RWPE2 (cell line): ENCODE results near the gene FOXD4L1.
"Not testable (repeated sequence)": the region's sequence is repeated elsewhere in the genome, so short reads cannot be mapped to it uniquely, and the experiment has no call there.

Experiments used
- ATAC-seq: fragments of 200-7000 bp; cut with Tn5 transposase; 3 replicates; pipeline ENCODE4 v1.9.1; 2021; ENCODE audit warnings: low read depth
- DNase-seq: peaks from one replicate; pipeline ENCODE4 v3.0.0-alpha.2; 2020; ENCODE audit warnings: low spot score
- H3K27ac ChIP-seq: fragments of 450-650 bp; 2 replicates; pipeline ENCODE4 v1.5.1; 2017; ENCODE audit warnings: mild to moderate bottlenecking; ENCODE audit not compliant: poor library complexity, severe bottlenecking
- H3K27me3 ChIP-seq: fragments of 250-450 bp; sonication (Bioruptor Pico); 2 replicates; pipeline ENCODE4 v1.5.1; 2021; ENCODE audit warnings: mild to moderate bottlenecking, moderate library complexity; ENCODE audit not compliant: insufficient read depth, poor library complexity, severe bottlenecking
- H3K36me3 ChIP-seq: fragments of 250-450 bp; sonication (Bioruptor Pico); 2 replicates; pipeline ENCODE4 v1.5.1; 2020; ENCODE audit warnings: low read depth, mild to moderate bottlenecking, moderate library complexity
- H3K4me1 ChIP-seq: fragments of 250-450 bp; sonication (Bioruptor Pico); 2 replicates; pipeline ENCODE4 v1.5.1; 2021; ENCODE audit warnings: mild to moderate bottlenecking, moderate library complexity; ENCODE audit not compliant: insufficient read depth, poor library complexity, severe bottlenecking
- H3K4me3 ChIP-seq: fragments of 250-450 bp; sonication (Bioruptor Pico); 2 replicates; pipeline ENCODE4 v1.5.1; 2021; ENCODE audit warnings: mild to moderate bottlenecking, moderate library complexity; ENCODE audit not compliant: severe bottlenecking
- H3K9me3 ChIP-seq: fragments of 250-450 bp; sonication (Bioruptor Pico); 2 replicates; pipeline ENCODE4 v1.5.1; 2021; ENCODE audit warnings: mild to moderate bottlenecking, moderate library complexity; ENCODE audit not compliant: severe bottlenecking

The FOXD4L1 gene

DNA sequence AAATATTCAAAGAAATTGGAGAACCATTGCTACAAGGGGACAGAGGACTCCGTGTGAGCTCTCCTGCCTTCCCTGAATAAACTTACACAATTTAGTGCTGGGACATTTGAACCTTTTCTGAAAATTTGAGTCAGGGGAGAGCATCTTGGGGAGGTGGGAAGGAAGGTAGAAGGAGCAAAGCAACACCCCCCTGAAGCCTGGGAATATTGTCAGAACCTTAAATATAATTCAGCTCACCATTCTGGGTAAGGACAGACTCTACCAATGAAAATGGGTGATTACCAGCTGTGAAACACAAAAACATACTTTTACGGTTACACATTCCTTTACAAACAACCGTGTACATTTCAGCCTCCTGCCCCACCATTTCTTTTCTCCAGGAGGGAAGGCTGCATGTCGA is at the start of gene FOXD4L1:
FOXD4L1 (plus strand) TSS at position 301 of the 400 bp plus-strand sequence. CDS start 592 bp downstream, outside the sequence.
- not testable (repeated sequence) for DNase-seq, H3K9me3 ChIP-seq, H3K4me1 ChIP-seq, ATAC-seq, H3K4me3 ChIP-seq, H3K27ac ChIP-seq, H3K36me3 ChIP-seq
- H3K27me3 ChIP-seq, result peaks cover 24% of the 10 kb centered on the region

DNA sequence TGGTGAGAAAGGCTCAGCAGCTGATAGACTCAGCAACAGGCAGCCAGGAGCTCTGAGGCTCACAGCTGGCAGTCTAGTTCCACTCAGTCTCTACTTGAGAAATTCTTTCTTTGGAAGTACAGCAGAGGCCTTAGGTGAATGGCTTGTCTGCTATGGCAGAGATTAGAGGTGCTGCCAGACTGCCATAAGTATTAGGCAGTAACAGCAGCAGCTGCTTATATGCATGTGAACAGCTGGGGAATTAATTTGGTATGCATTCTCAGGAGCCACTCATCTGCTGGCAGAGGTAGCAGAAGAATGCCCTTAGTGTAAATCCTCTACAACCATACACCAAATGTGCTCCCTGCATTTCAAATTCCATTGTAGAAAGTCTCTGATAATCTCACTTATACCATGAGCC is 32.7 kb upstream of the FOXD4L1 start:
- not testable (repeated sequence) for H3K36me3 ChIP-seq, DNase-seq, H3K9me3 ChIP-seq, H3K27ac ChIP-seq, H3K4me3 ChIP-seq, ATAC-seq, H3K27me3 ChIP-seq, H3K4me1 ChIP-seq

DNA sequence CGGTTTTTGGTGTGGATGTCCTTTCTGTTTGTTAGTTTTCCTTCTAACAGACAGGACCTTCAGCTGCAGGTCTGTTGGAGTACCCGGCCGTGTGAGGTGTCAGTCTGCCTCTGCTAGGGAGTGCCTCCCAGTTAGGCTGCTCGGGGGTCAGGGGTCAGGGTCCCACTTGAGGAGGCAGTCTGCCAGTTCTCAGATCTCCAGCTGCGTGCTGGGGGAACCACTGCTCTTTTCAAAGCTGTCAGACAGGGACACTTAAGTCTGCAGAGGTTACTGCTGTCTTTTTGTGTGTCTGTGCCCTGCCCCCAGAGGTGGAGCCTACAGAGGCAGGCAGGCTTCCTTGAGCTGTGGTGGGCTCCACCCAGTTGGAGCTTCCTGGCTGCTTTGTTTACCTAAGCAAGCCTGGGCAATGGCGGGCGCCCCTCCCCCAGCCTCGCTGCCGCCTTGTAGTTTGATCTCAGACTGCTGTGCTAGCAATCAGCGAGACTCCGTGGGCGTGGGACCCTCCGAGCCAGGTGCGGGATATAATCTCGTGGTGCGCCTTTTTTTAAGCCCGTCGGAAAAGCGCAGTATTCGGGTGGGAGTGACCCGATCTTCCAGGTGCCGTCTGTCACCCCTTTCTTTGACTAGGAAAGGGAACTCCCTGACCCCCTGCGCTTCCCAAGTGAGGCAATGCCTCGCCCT is 21.6 kb upstream of the FOXD4L1 start:
- ATAC-seq, DNase-seq, H3K9me3 ChIP-seq, H3K4me3 ChIP-seq, H3K27ac ChIP-seq, H3K27me3 ChIP-seq, H3K4me1 ChIP-seq, H3K36me3 ChIP-seq: not testable (repeated sequence)

DNA sequence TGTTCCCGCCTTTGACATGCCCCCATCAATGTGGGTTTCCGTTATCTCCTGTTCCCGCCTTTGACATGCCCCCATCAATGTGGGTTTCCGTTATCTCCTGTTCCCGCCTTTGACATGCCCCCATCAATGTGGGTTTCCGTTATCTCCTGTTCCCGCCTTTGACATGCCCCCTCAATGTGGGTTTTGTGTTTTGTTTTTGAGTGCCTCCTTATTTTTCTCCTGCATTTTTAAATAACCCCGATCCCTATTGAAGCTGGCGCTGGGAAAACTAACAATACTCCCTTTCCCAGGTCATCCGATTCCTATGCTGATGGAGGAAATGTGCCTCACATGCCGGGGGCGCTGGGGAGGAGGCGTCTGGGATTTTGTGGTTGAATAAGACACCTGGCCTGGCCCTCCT is 1.9 kb upstream of the FOXD4L1 start:
- not testable (repeated sequence) for H3K4me3 ChIP-seq, DNase-seq, H3K9me3 ChIP-seq, H3K27ac ChIP-seq, H3K4me1 ChIP-seq, H3K27me3 ChIP-seq, H3K36me3 ChIP-seq, ATAC-seq

DNA sequence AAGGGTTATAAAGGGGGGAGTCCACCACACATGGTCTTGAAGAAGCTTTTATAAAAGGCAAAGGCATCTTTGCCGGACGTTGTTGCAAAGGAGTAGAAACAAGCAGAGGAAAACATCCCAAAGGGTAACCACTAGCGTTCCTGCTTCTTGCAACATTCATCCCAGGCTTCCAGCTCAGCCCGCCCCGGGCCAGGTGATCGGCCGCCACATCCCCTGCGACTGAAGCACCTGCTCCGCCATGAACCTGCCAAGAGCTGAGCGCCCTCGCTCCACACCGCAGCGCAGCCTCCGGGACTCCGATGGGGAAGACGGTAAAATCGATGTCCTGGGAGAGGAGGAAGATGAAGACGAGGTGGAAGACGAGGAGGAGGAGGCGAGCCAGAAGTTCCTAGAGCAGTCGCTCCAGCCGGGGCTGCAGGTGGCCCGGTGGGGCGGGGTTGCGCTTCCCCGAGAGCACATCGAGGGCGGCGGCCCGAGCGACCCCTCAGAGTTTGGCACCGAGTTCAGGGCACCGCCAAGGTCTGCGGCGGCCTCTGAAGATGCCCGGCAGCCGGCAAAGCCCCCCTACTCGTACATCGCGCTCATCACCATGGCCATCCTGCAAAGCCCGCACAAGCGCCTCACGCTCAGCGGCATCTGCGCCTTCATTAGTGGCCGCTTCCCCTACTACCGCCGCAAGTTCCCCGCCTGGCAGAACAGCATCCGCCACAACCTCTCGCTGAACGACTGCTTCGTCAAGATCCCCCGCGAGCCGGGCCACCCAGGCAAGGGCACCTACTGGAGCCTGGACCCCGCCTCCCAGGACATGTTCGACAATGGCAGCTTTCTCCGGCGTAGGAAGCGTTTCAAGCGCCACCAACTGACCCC is 787 bp downstream of the FOXD4L1 start:
- not testable (repeated sequence) for H3K9me3 ChIP-seq, H3K4me1 ChIP-seq, ATAC-seq, H3K4me3 ChIP-seq, DNase-seq, H3K27ac ChIP-seq, H3K36me3 ChIP-seq
- H3K27me3 ChIP-seq, result peaks cover 33% of the 10 kb centered on the region

DNA sequence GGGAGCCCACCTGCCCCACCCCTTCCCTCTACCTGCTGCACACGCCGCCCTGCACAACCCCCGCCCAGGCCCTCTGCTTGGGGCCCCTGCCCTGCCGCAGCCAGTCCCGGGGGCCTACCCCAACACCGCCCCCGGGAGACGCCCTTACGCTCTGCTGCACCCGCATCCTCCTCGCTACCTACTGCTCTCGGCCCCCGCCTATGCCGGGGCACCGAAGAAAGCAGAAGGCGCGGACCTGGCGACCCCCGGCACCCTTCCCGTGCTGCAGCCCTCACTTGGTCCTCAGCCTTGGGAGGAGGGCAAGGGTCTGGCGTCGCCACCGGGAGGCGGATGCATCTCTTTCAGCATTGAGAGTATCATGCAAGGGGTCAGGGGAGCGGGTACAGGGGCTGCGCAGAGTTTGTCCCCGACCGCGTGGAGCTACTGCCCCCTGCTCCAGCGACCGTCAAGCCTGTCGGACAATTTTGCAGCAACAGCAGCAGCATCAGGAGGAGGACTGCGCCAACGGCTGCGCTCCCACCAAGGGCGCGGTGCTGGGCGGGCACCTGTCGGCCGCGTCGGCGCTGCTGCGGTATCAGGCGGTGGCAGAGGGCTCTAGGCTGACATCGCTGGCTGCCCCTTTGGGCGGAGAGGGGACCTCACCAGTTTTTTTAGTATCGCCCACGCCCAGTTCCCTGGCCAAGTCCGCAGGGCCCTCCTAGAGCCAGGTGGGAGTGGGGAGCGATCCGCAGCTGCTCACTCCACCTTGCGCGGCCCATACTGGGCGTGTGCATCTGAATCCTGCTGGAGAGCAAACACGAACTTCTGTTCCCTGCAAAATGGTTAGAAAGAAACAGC is 1.6 kb downstream of the FOXD4L1 start:
- peaks cover 35% of the 10 kb centered on the region for H3K27me3 ChIP-seq
- not testable (repeated sequence) for DNase-seq, H3K9me3 ChIP-seq, H3K27ac ChIP-seq, H3K4me3 ChIP-seq, H3K36me3 ChIP-seq, H3K4me1 ChIP-seq, ATAC-seq

DNA sequence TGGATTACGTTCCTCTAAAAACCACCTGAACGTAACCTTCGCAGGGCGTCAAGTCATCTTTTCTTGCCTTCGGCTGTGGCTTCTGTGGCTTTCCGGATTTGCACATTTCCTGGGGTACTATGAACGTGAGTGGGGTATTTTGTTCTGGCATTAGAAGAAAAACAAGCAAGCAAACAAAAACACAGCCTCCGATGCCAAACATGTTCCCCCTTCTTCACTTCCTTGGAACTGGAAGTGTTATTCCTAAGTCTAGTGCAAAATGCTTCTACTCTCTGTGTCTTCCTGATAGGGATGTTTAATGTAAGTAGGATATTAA is 2.2 kb downstream of the FOXD4L1 start:
- not testable (repeated sequence) for H3K4me1 ChIP-seq, H3K9me3 ChIP-seq, H3K4me3 ChIP-seq, DNase-seq, H3K27ac ChIP-seq, H3K36me3 ChIP-seq, ATAC-seq
- peaks cover 35% of the 10 kb centered on the region for H3K27me3 ChIP-seq

DNA sequence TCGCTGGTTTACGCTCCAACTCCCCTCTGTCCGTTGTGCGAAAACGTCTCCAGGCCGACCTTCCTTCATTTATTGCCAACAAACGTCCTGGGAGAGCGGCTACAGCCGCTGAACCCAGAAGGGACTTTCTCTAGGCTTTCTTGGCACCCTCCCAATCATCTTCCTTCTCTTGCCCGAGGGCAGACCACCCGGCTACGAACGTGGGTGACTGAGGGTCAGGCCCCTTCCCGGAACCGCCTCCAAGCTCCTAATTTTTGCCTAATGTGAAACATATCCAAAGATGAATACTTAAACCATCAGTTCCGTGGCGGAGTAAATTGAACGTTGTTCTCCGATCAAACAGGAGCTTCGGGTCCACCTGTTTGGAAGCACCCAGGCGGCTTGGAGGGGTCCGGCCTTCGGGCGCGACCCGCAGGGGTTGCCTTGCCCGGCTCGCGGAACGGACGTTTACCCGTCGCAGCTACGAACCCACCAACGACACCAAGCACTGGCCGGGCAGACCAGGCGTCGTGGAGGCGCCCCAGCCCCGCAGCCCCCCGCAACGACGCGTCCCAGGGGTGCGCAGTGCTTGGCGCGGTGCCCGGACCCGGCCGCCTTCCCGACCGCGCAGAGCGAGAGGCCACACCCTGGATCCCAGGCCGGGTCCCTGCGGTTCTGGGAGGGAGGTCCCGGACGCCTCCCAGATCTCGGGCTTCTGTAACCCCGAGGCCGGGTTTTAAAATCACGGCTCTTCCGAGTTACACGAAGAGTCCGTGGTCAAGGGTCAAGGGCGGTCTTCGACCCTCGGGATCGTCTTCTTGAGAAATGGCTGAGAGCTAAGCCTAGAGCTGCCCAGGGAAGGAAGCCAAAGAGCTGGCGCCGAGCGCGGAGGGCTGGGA is 4.0 kb downstream of the FOXD4L1 start:
- DNase-seq, H3K4me1 ChIP-seq, H3K36me3 ChIP-seq, H3K9me3 ChIP-seq, H3K27ac ChIP-seq: not testable (repeated sequence)
- H3K4me3 ChIP-seq, result peak overlapping the region; percentile 8
- ATAC-seq, result peak; percentile 28
- peaks cover 43% of the 10 kb centered on the region for H3K27me3 ChIP-seq

DNA sequence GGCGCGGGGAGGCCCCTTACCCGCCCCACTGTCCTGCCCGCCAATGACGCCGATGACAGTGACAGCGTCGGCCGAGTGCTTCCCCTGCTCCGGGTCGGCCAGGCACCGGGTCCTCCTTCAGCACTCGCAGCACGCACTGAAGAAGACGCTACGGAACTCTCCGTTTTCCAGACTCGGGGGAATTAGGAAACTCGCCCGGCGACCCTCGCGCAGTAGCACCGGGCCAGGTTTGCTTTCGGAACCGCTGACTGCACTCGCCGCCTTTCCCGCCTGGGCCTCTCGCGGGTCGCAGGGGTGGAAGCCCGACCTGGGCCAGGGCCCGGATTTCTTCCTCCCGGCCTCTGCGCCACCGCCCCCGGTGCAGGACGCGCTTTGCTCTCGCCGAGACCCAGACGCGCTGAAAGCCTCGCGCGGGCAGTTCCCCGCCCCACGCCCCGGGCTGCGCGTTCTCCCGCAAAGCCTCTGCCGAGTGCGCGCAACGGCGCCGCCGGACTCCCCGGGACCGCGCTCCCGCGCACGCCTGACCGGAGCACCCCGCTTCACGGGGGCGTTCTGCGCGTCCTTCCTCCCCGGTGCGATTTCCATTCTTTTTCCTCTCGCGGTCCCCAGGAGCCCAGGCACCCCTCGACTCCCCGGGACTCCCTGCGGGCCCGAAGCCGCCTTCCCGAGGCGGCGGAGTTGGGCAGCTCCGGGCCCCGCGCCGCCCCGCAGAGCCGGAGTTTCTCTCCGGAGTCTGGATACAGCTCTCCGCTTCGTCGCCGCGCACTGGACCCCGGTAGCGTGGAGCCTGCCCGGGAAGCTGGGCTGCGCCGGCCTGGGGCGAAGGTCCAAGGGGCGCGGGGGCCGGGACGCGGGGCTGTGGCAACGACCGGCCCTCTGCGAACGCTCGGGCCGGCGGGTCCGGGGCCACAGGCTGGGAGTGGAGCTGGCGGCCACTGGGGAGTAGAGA is 4.9 kb downstream of the FOXD4L1 start:
- H3K4me1 ChIP-seq, H3K9me3 ChIP-seq, H3K36me3 ChIP-seq, H3K27ac ChIP-seq, DNase-seq: not testable (repeated sequence)
- H3K27me3 ChIP-seq, result peaks cover 46% of the 10 kb centered on the region
- H3K4me3 ChIP-seq, result peak overlapping the region; percentile 8
- peak; percentile 49 for ATAC-seq

DNA sequence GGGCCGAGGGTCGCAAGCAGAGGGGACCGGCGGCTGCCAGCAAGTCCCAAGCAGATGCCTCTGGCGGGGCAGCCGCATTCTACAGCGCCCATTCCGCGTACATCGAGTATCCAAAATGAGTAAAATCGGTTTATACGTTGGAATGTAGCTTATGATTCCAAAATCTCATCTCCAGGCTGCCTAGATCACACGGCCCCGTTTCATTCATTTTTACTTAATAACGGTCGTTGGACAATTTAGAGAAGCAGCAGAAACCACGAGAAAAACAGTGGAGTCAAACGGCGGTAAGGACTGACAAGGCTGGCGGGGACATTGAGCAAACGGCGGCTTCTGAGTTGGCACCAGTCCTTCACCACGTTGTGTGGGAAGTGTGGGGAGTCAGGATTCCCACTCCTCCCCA is 5.6 kb downstream of the FOXD4L1 start:
- not testable (repeated sequence) for DNase-seq, ATAC-seq
- H3K27me3 ChIP-seq, result peaks cover 46% of the 10 kb centered on the region

More for the DNA sequence above, 5.6 kb downstream of the FOXD4L1 start:
- H3K4me1 ChIP-seq, H3K4me3 ChIP-seq, H3K36me3 ChIP-seq, H3K27ac ChIP-seq, H3K9me3 ChIP-seq: not testable (repeated sequence)
